ENCODE data around the gene TAS1R3. TPM values are rescaled to one million over a fixed set of nuclear protein-coding genes. Genes with fewer than 3 reads are reported as not detected.
A peak's percentile ranks its signal among the peaks of the same experiment; 100 is the strongest.

The TAS1R3 gene
- total and polyA plus RNA-seq, 2 donors (not counting 1 experiment from before 2014, with no cell fraction given) = 4.1 to 11.7 TPM

DNA sequence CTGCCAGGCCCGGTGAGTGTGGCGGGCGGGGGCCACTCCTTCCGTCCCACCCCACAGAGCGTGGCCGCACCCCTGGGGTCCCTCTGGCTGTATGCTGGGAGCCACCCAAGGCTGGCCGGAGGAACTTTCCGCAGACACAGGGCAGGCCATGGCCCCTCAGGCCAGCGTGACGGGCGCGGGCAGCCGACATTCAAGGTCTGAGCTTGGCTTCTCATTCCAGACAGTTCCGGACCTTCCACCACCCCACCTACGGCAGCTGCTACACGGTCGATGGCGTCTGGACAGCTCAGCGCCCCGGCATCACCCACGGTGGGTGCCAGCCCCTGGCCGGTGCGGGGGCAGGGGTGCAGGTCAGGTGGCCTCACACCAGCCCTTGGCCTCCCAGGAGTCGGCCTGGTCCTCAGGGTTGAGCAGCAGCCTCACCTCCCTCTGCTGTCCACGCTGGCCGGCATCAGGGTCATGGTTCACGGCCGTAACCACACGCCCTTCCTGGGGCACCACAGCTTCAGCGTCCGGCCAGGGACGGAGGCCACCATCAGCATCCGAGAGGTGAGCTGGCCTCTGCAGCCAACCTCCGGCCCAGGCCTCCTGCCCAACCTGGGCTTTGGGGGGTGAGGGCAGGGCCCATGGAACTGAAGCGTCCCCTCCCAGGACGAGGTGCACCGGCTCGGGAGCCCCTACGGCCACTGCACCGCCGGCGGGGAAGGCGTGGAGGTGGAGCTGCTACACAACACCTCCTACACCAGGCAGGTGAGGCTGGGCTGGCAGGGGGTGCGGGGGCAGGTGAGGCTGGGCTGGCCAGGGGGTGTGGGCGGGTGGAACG, 43.6 kb upstream of the TAS1R3 start:
- no peak for ATAC-seq (ENCODE audit: low read depth)
- Histone ChIP-seq H3K4me2 (replicated peaks; ENCODE audit: low read depth, low read length, poor library complexity, severe bottlenecking) (no peak overlapping the region), H2AFZ (ENCODE audit: insufficient read depth, low read depth, low read length, poor library complexity, severe bottlenecking) (no peak overlapping the region), H3K27me3 (replicated peaks in 1 of 4; ENCODE audit: control extremely low read depth in 1 of 4, control insufficient read depth in 3 of 4, insufficient read depth in 4 of 4, low read length in 3 of 4) (no peaks in the 10 kb centered on the region), H3K4me3 (ENCODE audit: control extremely low read depth in 1 of 5, extremely low read depth in 1 of 5, insufficient read depth in 1 of 5, low read depth in 2 of 5, low read length in 4 of 5) (no peak overlapping the region), H4K20me1 (ENCODE audit: control insufficient read depth, insufficient read depth, low read length, poor library complexity, severe bottlenecking) (no peaks in the 10 kb centered on the region), H3K79me2 (ENCODE audit: control insufficient read depth, insufficient read depth, low read length) (no peaks in the 10 kb centered on the region), H3K36me3 (replicated peaks in 1 of 2; ENCODE audit: control extremely low read depth in 1 of 2, control insufficient read depth in 1 of 2, extremely low read depth in 1 of 2, insufficient read depth in 2 of 2, low read length in 1 of 2) (no peaks in the 10 kb centered on the region), H3K4me1 (ENCODE audit: control insufficient read depth in 2 of 2, insufficient read depth in 2 of 2, low read length in 2 of 2) (peaks cover 0 to 19% of the 10 kb centered on the region in 2 donors), H3K27ac (ENCODE audit: low read length in 2 of 2) (no peak overlapping the region), H3K9me3 (ENCODE audit: control extremely low read depth in 1 of 3, control insufficient read depth in 2 of 3, insufficient read depth in 1 of 3, low read length in 2 of 3) (no peaks in the 10 kb centered on the region), H3K9ac (ENCODE audit: low read length) (no peak overlapping the region)
- Mint-ChIP-seq H3K27ac (no peak overlapping the region), H3K27me3 (no peaks in the 10 kb centered on the region), H3K4me1 (peaks cover 13% of the 10 kb centered on the region), H3K9me3 (ENCODE audit: insufficient read depth) (no peaks in the 10 kb centered on the region), H3K4me3 (no peak overlapping the region)
- TF ChIP-seq EZH2 (IDR thresholded peaks at IDR 0.05; ENCODE audit: borderline replicate concordance, insufficient read depth, low read depth, low read length, poor library complexity, severe bottlenecking) (no peak), CTCF (IDR thresholded peaks at IDR 0.05) (no peak)
- DNase-seq = no peak
- ChIA-PET POLR2A (interaction anchor here (0.6 kb wide), 1 partner anchor 109 kb away, joined by 3 read pairs; no protein-coding TSS in a partner anchor), CTCF (interaction anchor here (1.3 to 1.7 kb wide), 4 partner anchors 12 to 304 kb away, joined by 3 to 5 read pairs (median 4); no protein-coding TSS in a partner anchor)
- intact Hi-C loops (cut with micrococcal nuclease) = no loop called here
- 94% methylated on average over 33 of the region's 46 CpGs for whole genome bisulfite sequencing (ENCODE audit: insufficient coverage)

DNA sequence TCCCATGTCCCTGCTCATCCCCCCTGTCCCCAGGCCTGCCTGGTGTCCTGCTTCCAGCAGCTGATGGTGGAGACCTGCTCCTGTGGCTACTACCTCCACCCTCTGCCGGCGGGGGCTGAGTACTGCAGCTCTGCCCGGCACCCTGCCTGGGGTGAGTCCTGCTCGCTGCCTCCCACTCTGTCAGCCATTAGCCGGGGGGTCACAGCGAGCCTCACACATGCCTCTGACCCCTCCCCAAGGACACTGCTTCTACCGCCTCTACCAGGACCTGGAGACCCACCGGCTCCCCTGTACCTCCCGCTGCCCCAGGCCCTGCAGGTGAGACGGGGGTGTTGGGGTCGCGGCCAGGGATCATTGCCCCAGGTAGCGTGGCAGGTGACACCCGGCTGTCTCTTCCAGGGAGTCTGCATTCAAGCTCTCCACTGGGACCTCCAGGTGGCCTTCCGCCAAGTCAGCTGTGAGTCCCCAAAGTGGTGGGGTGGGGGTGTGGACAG, 40.8 kb upstream of the TAS1R3 start:
- H3K79me2 ChIP-seq (ENCODE audit: control insufficient read depth, insufficient read depth, low read length) = no peaks in the 10 kb centered on the region
- Mint-ChIP-seq H3K4me3 (no peak overlapping the region), H3K27ac (no peak overlapping the region), H3K9me3 (ENCODE audit: insufficient read depth) (no peaks in the 10 kb centered on the region), H3K4me1 (peaks cover 11% of the 10 kb centered on the region), H3K27me3 (no peaks in the 10 kb centered on the region)
- CTCF ChIA-PET = interaction anchor here (0.6 to 4.3 kb wide), 11 partner anchors 13 to 306 kb away, joined by 3 to 118 read pairs (median 5); partner anchors contain the start of genes C1orf159 and UBE2J2
- ATAC-seq (ENCODE audit: low read depth) = peak; percentile 76
- 64% methylated on average over 15 of the region's 15 CpGs for WGBS (ENCODE audit: insufficient coverage)
- no peak overlapping the region for H3K27ac ChIP-seq (ENCODE audit: low read length in 2 of 2)
- no peaks in the 10 kb centered on the region for H3K9me3 ChIP-seq (ENCODE audit: control extremely low read depth in 1 of 3, control insufficient read depth in 2 of 3, insufficient read depth in 1 of 3, low read length in 2 of 3)
- H3K4me2 ChIP-seq (replicated peaks; ENCODE audit: low read depth, low read length, poor library complexity, severe bottlenecking) = no peak overlapping the region
- no peak overlapping the region for H3K4me3 ChIP-seq (ENCODE audit: control extremely low read depth in 1 of 5, extremely low read depth in 1 of 5, insufficient read depth in 1 of 5, low read depth in 2 of 5, low read length in 4 of 5)
- DNase-seq = peak; percentile 76
- POLR2A ChIA-PET = interaction anchor here (0.5 to 1.9 kb wide), 2 partner anchors 115 to 168 kb away, joined by 4 to 8 read pairs; no protein-coding TSS in a partner anchor
- TF ChIP-seq EZH2 (IDR thresholded peaks at IDR 0.05; ENCODE audit: borderline replicate concordance, insufficient read depth, low read depth, low read length, poor library complexity, severe bottlenecking) (no peak), CTCF (IDR thresholded peaks at IDR 0.05) (peak; percentile 64)
- peaks cover 0 to 16% of the 10 kb centered on the region in 2 donors for H3K4me1 ChIP-seq (ENCODE audit: control insufficient read depth in 2 of 2, insufficient read depth in 2 of 2, low read length in 2 of 2)
- H3K9ac ChIP-seq (ENCODE audit: low read length) = no peak overlapping the region
- no peak overlapping the region for H2AFZ ChIP-seq (ENCODE audit: insufficient read depth, low read depth, low read length, poor library complexity, severe bottlenecking)
- no peaks in the 10 kb centered on the region for H4K20me1 ChIP-seq (ENCODE audit: control insufficient read depth, insufficient read depth, low read length, poor library complexity, severe bottlenecking)
- intact Hi-C loops (cut with micrococcal nuclease) = loop anchor here (2.0 kb wide), 1 partner anchor 305 kb away; no protein-coding TSS in a partner anchor
- H3K27me3 ChIP-seq (replicated peaks in 1 of 4; ENCODE audit: control extremely low read depth in 1 of 4, control insufficient read depth in 3 of 4, insufficient read depth in 4 of 4, low read length in 3 of 4) = no peaks in the 10 kb centered on the region
- no peaks in the 10 kb centered on the region for H3K36me3 ChIP-seq (replicated peaks in 1 of 2; ENCODE audit: control extremely low read depth in 1 of 2, control insufficient read depth in 1 of 2, extremely low read depth in 1 of 2, insufficient read depth in 2 of 2, low read length in 1 of 2)
